Left forelimb (tissue), 1 donor: ENCODE data around the gene CD1B.
"Not testable (repeated sequence)": the region's sequence is repeated elsewhere in the genome, so short reads cannot be mapped to it uniquely, and the experiment has no call there.

Source experiments
- DNase-seq: peaks from one replicate; pipeline ENCODE4 v3.0.0-alpha.2; 2018; ENCODE audit warnings: low spot score

CD1B gene

DNA sequence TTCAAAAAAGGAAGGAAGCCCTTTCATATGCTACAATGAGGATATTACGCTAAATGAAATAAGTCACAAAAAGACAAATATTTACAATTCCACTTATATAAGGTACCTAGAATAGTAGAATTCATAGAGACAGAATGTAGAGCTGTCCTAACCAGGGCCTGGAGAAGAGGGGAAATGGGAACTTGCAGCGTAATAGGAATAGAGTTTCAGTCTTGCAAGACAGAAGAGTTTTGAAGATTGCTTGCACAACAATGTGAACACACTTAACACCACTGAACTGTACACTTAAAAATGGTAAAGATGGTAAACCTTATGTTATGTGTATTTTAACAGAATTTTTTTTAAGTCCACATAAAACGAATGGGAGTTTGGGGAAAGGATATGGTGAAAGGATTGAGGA is 2.9 kb downstream of the CD1B start:
- DNase-seq: no peak

DNA sequence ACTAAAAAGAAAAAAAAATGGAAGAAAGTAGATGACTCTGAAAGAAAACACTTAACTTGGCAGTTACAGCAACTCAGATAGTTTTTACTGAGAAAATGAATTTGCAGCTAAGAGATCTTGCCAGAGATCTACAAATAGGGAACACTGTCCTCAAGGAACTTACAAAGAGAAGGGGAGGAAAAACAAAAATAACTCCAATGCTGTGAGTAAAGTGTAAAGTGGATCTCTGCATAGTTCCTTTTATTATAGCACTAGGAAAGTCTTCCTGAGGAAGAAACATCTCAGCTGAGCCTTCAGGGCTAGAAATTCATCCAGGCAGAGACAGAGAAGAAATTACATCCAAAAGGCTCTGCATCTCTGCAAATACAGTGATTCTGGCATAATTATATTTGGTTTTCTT is 3.9 kb downstream of the CD1B start:
- no peak for DNase-seq

DNA sequence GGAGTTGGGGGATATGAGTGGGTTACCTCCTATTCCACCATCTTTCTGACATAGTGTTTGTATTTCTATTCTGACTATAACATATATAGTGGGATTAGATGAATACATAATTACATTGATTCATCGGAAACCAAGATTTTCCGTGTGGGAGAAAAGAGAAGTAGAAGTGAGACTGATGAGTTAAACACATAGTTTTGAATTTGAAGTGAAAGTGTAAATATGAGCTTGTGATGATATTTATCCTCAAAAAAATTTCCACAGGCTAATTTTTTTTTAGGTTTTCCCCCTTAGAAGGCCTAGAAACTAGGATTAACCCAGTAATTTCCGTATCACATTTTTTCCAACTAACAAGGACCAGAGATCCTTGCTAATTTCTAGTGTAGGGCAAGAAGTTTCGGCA is 6.9 kb downstream of the CD1B start:
- DNase-seq: no peak

DNA sequence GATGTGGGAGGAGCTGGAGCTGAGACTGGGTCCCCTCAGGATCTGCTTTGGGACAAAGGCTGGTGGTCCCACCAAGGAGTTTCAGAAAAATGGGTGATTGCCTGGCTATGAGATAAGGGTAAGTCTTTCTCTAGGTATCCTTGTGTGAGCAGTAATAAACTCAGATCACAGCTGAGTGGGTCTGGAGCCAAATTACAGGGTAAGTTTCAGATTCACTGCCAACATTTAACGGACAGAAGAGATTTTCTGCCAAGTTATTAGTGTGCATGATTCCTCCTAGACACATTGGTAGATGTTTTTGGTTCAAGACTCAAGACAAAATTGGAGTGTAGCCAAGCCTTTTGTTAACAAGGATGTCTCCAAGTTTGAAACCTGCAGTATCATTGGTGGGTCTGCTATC is 7.5 kb downstream of the CD1B start:
- no peak for DNase-seq

DNA sequence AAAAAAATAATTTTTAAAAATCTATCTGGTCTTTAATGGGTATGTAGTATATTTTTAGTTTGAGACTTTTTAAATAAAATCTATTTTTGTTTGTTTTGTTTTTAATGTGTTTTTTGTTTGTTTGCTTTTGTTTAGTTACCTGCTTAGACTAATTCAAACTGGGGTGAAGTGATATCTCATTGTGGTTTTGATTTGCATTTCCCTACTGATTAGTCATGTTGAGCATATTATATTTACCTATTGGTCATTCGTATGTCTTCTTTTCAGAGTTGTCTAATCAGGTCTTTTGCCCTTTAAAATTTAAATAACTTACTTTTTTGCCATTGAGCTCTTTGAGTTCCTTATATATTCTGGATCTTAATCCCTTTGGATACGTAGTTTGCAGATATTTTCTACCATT is 20.3 kb downstream of the CD1B start:
- DNase-seq: no peak

DNA sequence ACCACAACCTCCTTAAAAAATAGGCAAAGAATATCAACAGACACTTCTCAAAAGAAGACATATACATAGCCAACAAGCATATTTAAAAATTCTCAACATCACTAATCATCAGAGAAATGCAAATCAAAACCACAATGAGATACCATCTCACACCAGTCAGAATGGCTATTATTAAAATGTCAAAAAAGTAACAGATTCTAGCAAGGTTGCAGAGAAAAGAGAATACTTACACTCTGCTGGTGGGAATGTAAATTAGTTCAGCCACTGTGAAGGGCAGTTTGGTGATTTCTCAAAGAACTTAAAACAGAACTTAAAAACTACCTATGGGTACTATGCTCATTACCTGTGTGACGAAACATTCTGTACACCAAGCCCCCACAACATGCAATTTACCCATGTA is 20.7 kb downstream of the CD1B start:
- no peak for DNase-seq

DNA sequence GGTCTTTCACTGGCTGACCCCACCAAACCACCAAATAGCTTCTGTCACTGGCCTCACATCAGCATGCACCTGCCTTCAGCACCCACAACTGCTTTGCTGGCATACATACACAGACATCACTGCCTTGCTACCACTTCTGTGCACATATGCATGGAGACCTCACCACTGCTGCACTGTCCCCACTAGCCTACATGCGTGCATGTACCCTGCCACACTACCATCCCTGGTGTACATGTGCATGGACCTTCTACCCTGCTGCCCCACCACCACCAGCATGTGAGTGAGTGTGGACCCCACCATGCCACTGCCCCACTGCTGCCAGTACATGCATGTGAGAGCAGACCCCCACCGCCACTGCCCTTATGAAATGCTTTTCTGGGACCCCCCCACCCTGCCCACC is 35.5 kb downstream of the CD1B start:
- DNase-seq: no peak

DNA sequence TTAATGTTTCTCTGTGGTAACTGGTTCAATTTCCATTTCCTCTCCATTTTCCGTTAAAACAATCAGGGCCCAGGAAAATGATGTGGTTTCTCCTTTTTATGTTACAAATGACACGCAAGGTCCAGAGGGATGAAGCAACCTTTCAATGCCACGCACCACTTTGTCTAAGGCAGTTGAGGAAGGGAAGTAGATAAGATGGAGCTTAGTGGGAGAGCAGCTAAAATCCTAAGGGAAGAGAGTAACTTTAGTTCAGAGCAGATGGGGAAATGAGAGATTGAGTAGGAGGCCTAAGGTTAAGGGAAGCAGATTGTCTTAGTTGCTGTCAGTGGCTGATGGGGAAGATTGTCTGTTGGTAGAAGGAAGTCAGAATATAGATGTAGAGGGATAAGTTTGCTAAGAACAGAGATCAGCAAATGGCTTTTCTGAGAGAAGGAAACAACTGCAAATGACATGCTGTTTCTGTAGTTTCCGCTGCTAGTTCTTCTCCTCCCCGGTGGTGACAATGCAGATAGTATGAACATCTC is 40.9 kb downstream of the CD1B start:
- no peak for DNase-seq

DNA sequence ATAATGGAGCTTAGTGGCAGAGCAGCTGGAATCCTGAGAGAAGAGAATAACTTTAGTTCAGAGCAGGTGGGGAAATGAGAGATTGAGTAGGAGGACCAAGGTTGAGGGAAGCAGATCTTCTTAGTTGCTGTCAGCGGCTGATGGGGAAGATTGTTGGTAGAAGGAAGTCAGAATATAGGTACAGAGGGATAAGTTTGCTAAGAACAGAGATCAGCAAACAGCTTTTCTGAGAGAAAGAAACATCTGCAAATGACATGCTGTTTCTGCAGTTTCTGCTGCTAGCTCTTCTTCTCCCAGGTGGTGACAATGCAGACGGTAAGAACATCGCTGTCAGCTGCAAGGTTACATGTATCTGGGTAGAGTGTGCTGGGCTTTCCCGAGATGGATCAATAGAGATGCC is 41.5 kb downstream of the CD1B start, which contains the start of gene CD1C:
Gene CD1C (plus strand): TSS at position 113 of the 400 bp plus-strand sequence. CDS start 142 bp downstream, at position 255.
- no peak for DNase-seq

DNA sequence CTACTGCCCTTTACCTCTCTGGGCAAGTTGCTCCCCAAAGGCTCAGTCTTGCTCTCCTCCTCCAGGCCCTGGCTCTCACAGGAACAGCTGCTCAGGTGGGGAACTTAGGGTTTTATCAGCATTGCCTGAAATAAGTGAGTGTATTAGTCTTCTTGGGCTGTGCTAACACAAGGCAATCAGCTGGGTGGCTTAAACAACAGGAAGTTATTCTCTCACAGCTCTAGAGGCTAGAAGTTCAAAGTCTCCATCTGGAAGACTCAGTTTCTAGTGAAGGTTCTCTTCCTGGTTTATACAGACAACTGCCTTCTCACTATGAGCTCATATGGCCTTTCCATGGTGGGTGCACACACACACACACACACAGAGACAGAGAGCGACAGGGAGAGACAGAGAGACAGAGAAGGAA is 44.4 kb downstream of the CD1B start:
- no peak for DNase-seq

DNA sequence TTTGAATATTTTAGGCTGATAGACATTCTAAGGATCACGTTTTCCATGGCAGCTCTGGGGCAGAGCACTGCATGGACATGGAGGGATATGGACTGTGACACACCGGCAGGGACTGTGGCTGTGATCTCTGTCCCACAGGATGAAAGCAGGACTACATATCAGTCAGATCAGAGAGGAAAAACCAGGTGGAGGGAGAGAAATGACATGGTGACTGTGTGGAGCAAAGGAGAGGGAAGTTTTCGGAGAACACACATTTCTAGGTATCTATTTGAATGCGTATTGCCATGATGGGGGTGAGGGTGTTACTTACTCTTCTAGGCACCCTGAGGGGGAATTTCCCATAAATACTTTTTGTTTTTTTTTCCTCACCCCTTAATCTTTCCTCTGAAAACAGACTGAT is 44.8 kb downstream of the CD1B start:
- DNase-seq: no peak

DNA sequence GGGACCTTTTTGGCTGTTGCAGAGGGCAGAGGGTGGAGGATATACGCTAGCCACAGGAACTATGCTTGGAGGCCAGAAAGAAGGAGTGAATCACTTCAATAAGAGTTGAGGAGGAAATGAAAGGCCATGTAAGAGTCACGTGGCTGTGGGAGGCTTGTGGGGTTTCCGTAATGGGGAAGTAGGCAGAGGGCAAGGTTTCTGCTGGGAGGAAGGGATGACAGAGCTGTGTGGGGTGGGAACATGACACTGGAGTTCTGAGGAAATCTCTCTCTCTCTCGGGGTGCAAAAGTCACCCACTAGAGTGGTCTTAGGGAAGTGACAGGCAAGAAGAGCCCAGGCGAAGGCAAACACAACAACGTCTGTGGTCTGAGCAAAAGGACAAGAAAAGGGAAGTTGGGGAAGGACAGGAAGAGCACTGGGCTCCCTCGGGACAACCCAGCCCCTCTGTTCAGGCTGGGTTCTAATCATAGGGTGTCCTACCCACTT is 45.5 kb downstream of the CD1B start:
- no peak for DNase-seq

DNA sequence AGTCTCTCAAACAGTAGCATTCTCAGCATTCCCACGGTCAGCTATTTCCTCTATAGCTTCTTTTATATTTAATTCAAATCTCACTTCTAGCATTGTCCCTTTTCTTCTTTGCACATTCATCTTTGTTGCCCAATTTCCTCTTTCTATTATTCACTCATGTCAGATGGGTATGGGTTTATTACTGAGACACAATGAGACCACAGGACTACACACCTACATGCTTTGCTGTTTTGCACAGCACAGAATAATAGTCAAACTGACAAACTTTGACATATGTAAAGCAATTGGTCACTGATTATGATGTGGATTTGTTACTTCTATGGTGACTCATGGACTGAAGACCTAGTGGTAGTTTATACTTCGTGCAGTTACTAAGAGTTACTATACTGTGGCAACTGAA is 47.4 kb downstream of the CD1B start:
- DNase-seq: no peak

DNA sequence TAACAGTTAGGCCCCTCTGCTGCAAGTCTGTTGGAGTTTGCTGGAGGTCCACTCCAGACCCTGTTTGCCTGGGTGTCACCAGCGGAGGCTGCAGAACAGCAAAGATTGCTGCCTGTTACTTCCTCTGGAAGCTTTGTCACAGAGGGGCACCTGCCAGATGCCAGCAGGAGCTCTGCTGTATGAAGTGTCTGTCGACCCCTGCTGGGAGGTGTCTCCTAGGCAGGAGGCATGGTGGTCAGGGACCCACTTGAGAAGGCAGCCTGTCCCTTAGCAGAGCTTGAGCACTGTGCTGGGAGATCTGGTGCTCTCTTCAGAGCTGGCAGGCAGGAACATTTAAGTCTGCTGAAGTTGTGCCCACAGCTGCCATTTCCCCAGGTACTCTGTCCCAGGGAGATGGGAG is 48.9 kb downstream of the CD1B start:
- DNase-seq: not testable (repeated sequence)
